GM23338 (cell line): ENCODE results near the gene RFWD3. TPM values are rescaled to one million over a fixed set of nuclear protein-coding genes. Genes with fewer than 3 reads are reported as not detected.

Experiments used
- ATAC-seq: fragments of 200-7000 bp; cut with Tn5 transposase; 3 replicates; pipeline ENCODE4 v1.9.1; 2020
- DNase-seq: peaks from one replicate; pipeline ENCODE4 v3.0.0-alpha.2; 2015; ENCODE audit warnings: low spot score
- H2AFZ ChIP-seq: fragments of 200-600 bp; sonication (generic); 2 replicates; pipeline ENCODE4 v1.8.0; 2016; ENCODE audit warnings: antibody characterized with exemption, mild to moderate bottlenecking, moderate library complexity
- H3F3A ChIP-seq: fragments of 200-600 bp; sonication (generic); replicated peaks from 2 replicates; pipeline ENCODE4 v1.8.0; 2017; ENCODE audit warnings: antibody characterized with exemption, mixed run types, low read depth
- H3K27ac ChIP-seq: fragments of 200-600 bp; sonication (generic); 2 replicates; pipeline ENCODE4 v1.6.1; 2016; ENCODE audit warnings: low read depth
- H3K27me3 ChIP-seq: fragments of 200-600 bp; sonication (generic); 2 replicates; pipeline ENCODE4 v1.8.0; 2016; ENCODE audit warnings: mild to moderate bottlenecking, mixed run types, moderate library complexity; ENCODE audit not compliant: insufficient read depth
- H3K36me3 ChIP-seq: fragments of 200-600 bp; sonication (generic); 2 replicates; pipeline ENCODE4 v1.8.0; 2016; ENCODE audit warnings: mild to moderate bottlenecking; ENCODE audit not compliant: insufficient read depth
- H3K4me1 ChIP-seq: fragments of 200-600 bp; sonication (generic); 2 replicates; pipeline ENCODE4 v1.8.0; 2016; ENCODE audit warnings: mild to moderate bottlenecking, moderate library complexity; ENCODE audit not compliant: insufficient read depth
- H3K4me2 ChIP-seq: fragments of 200-600 bp; sonication (generic); 2 replicates; pipeline ENCODE4 v1.7.1; 2017; ENCODE audit warnings: mixed run types
- H3K4me3 ChIP-seq: fragments of 200-600 bp; sonication (generic); 2 replicates; pipeline ENCODE4 v1.6.1; 2016; ENCODE audit warnings: mixed run types
- H3K79me2 ChIP-seq: fragments of 200-600 bp; sonication (generic); replicated peaks from 2 replicates; pipeline ENCODE4 v1.8.0; 2017; ENCODE audit warnings: mild to moderate bottlenecking; ENCODE audit not compliant: insufficient read depth
- H3K9me2 ChIP-seq: fragments of 200-600 bp; sonication (generic); 2 replicates; pipeline ENCODE4 v1.8.0; 2017; ENCODE audit not compliant: insufficient read depth
- H4K20me1 ChIP-seq: fragments of 200-600 bp; sonication (generic); replicated peaks from 2 replicates; pipeline ENCODE4 v1.8.0; 2017; ENCODE audit warnings: mild to moderate bottlenecking; ENCODE audit not compliant: insufficient read depth
- H3K27ac Mint-ChIP-seq: 2 replicates; pipeline ENCODE4 v1.8.0; 2020; ENCODE audit warnings: inconsistent platforms, mild to moderate bottlenecking, moderate library complexity, mixed read lengths
- H3K27me3 Mint-ChIP-seq: 3 replicates; pipeline ENCODE4 v1.8.0; 2022; ENCODE audit warnings: low read depth, mild to moderate bottlenecking, moderate library complexity, mixed read lengths, inconsistent platforms; ENCODE audit not compliant: insufficient read depth, poor library complexity
- H3K36me3 Mint-ChIP-seq: 3 replicates; pipeline ENCODE4 v1.8.0; 2021; ENCODE audit warnings: low read depth, mild to moderate bottlenecking, inconsistent platforms, moderate library complexity, mixed read lengths
- H3K4me1 Mint-ChIP-seq: 3 replicates; pipeline ENCODE4 v1.8.0; 2020; ENCODE audit warnings: mild to moderate bottlenecking, inconsistent platforms, mixed read lengths
- H3K4me3 Mint-ChIP-seq: 3 replicates; pipeline ENCODE4 v1.8.0; 2021; ENCODE audit warnings: moderate library complexity, mild to moderate bottlenecking, inconsistent platforms, mixed read lengths
- H3K9me3 Mint-ChIP-seq: 3 replicates; pipeline ENCODE4 v1.8.0; 2020; ENCODE audit warnings: moderate library complexity, mild to moderate bottlenecking, inconsistent platforms, mixed read lengths
- CREB1 ChIP-seq: fragments of 250-450 bp; sonication (Bioruptor Pico); IDR thresholded peaks from 2 replicates; pipeline ENCODE4 v1.5.0; 2020; ENCODE audit warnings: low read depth, mild to moderate bottlenecking, moderate library complexity
- ETS1 ChIP-seq: IDR thresholded peaks from 2 replicates; pipeline ENCODE4 v1.6.1; 2016; ENCODE audit warnings: antibody characterized with exemption
- EZH2 ChIP-seq: fragments of 200-600 bp; sonication (generic); IDR thresholded peaks from one replicate; pipeline ENCODE4 v1.8.0; 2017; ENCODE audit warnings: antibody characterized with exemption, mild to moderate bottlenecking, low read depth; ENCODE audit not compliant: unreplicated experiment
- EZH2phosphoT487 ChIP-seq: fragments of 200-600 bp; sonication (generic); IDR thresholded peaks from one replicate; pipeline ENCODE4 v1.8.1; 2018; ENCODE audit warnings: antibody characterized with exemption; ENCODE audit not compliant: unreplicated experiment
- JUNB ChIP-seq: IDR thresholded peaks from one replicate; pipeline ENCODE4 v1.6.1; 2016; ENCODE audit warnings: antibody characterized with exemption; ENCODE audit not compliant: unreplicated experiment
- NANOG ChIP-seq: IDR thresholded peaks from 2 replicates; pipeline ENCODE4 v1.6.1; 2016; ENCODE audit warnings: antibody characterized with exemption, borderline replicate concordance
- POLR2AphosphoS5 ChIP-seq: IDR thresholded peaks from 2 replicates; pipeline ENCODE4 v1.6.1; 2016; ENCODE audit warnings: antibody characterized with exemption, low read depth
- REST ChIP-seq: IDR thresholded peaks from one replicate; pipeline ENCODE4 v1.6.1; 2018; ENCODE audit warnings: antibody characterized with exemption; ENCODE audit not compliant: unreplicated experiment
- STAT1 ChIP-seq: IDR thresholded peaks from one replicate; pipeline ENCODE4 v1.6.1; 2016; ENCODE audit warnings: antibody characterized with exemption; ENCODE audit not compliant: unreplicated experiment
- ZNF114 ChIP-seq: fragments of 250-450 bp; sonication (Bioruptor Pico); IDR thresholded peaks from 2 replicates; pipeline ENCODE4 v1.5.0; 2020; ENCODE audit warnings: mild to moderate bottlenecking, moderate library complexity
- ZNF331 ChIP-seq: fragments of 250-450 bp; sonication (Bioruptor Pico); IDR thresholded peaks from 2 replicates; pipeline ENCODE4 v1.5.0; 2020; ENCODE audit warnings: low read depth, mild to moderate bottlenecking, moderate library complexity
- ZNF462 ChIP-seq: fragments of 250-450 bp; sonication (Bioruptor Pico); IDR thresholded peaks from 2 replicates; pipeline ENCODE4 v1.5.0; 2020; ENCODE audit warnings: mild to moderate bottlenecking, moderate library complexity
- polyA plus RNA-seq: library from polyadenylated mRNA; unstranded; fragments of >200 nt; fragmentation: Nextera tagmentation; extraction: Ambion mirVana; gene quantifications from 2 replicates; pipeline ENCODE4 v1.2.1, GENCODE V29; 2016
- total RNA-seq: library from RNA; depleted of rRNA; stranded (reverse); fragments of >200 nt; shearing (Covaris generic); gene quantifications from 2 replicates; pipeline ENCODE4 v1.2.3, GENCODE V29; 2014
- TF ChIP-seq, protein P1 (sequence below), 2 experiments: fragments of 200-600 bp in 1 of 2; sonication (generic) in 1 of 2; conservative IDR thresholded peaks; 2 replicates each; pipeline versions ENCODE4 v1.5.1 to v1.6.1; 2016 to 2017; ENCODE audit warnings: antibody characterized with exemption in 2 of 2, low read depth in 2 of 2, mild to moderate bottlenecking in 2 of 2, moderate library complexity in 1 of 2

The RFWD3 gene
- total and polyA plus RNA-seq, 2 experiments from 2014 or later, result 27.6 to 113 TPM

GRCh38 chr16:74608944-74609343, 57.7 kb downstream of the RFWD3 start:
- Mint-ChIP-seq H3K4me1 (peaks cover 22% of the 10 kb centered on the region), H3K4me3 (no peak overlapping the region), H3K27ac (no peak overlapping the region), H3K27me3 (peaks cover 3% of the 10 kb centered on the region), H3K36me3 (no peaks in the 10 kb centered on the region; the same call in 1 of the 3 replicates), H3K9me3 (no peaks in the 10 kb centered on the region)
- DNase-seq, result no peak
- Histone ChIP-seq H3K4me2 (no peak overlapping the region), H2AFZ (no peak overlapping the region), H3K79me2 (peaks cover 28% of the 10 kb centered on the region), H3F3A (no peaks in the 10 kb centered on the region), H3K4me1 (peaks cover 31% of the 10 kb centered on the region), H3K27ac (no peak overlapping the region), H3K9me2 (no peaks in the 10 kb centered on the region), H3K36me3 (no peaks in the 10 kb centered on the region), H3K4me3 (no peak overlapping the region), H3K27me3 (no peaks in the 10 kb centered on the region), H4K20me1 (peaks cover 22% of the 10 kb centered on the region)
- TF ChIP-seq ZNF331 (CRISPR knock-in tag) (no peak), EZH2 (no peak), POLR2AphosphoS5 (no peak), STAT1 (no peak), ETS1 (no peak), JUNB (no peak), NANOG (no peak), EZH2phosphoT487 (no peak), ZNF462 (CRISPR knock-in tag) (no peak), CREB1 (CRISPR knock-in tag) (no peak), ZNF114 (CRISPR knock-in tag) (no peak), REST (no peak)
- TF ChIP-seq, protein P1, sequence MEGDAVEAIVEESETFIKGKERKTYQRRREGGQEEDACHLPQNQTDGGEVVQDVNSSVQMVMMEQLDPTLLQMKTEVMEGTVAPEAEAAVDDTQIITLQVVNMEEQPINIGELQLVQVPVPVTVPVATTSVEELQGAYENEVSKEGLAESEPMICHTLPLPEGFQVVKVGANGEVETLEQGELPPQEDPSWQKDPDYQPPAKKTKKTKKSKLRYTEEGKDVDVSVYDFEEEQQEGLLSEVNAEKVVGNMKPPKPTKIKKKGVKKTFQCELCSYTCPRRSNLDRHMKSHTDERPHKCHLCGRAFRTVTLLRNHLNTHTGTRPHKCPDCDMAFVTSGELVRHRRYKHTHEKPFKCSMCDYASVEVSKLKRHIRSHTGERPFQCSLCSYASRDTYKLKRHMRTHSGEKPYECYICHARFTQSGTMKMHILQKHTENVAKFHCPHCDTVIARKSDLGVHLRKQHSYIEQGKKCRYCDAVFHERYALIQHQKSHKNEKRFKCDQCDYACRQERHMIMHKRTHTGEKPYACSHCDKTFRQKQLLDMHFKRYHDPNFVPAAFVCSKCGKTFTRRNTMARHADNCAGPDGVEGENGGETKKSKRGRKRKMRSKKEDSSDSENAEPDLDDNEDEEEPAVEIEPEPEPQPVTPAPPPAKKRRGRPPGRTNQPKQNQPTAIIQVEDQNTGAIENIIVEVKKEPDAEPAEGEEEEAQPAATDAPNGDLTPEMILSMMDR (conservative IDR thresholded peaks at IDR 0.05; ENCODE audit: low read depth in 2 of 2), result no peak
- no peak for ATAC-seq
